CD14-positive monocyte (primary cell): Measurements from ENCODE around the gene KLHDC10. TPM values are rescaled to one million over a fixed set of nuclear protein-coding genes. Genes with fewer than 3 reads are reported as not detected.

ENCODE experiments used
- DNase-seq, 3 donors: peaks; one replicate each; pipeline ENCODE4 v3.0.0-alpha.2; 2011 to 2022
- H2AFZ ChIP-seq: 2 replicates; pipeline ENCODE4 v1.6.0; 2012; ENCODE audit warnings: mild to moderate bottlenecking, low read depth, low read length, inconsistent platforms; ENCODE audit not compliant: insufficient read depth, poor library complexity, severe bottlenecking
- H3K27ac ChIP-seq, 2 donors: 1 replicate in 1 of 2; 2 replicates in 1 of 2; pipeline ENCODE4 v1.5.1; 2012 to 2013; ENCODE audit warnings: low read length in 2 of 2, control low read depth in 1 of 2, inconsistent platforms in 1 of 2, low read depth in 1 of 2, mild to moderate bottlenecking in 1 of 2
- H3K27me3 ChIP-seq, 2 donors: one replicate each; pipeline versions ENCODE4 v1.6.0 to v1.6.1; 2011 to 2013; ENCODE audit warnings: low read length in 2 of 2; ENCODE audit not compliant: control insufficient read depth in 2 of 2, insufficient read depth in 2 of 2
- H3K36me3 ChIP-seq, 2 donors: replicated peaks in 1 of 2; 1 replicate in 1 of 2; 2 replicates in 1 of 2; pipeline versions ENCODE4 v1.5.1 to v1.6.1; 2012 to 2013; ENCODE audit warnings: low read length in 2 of 2, control low read depth in 1 of 2, inconsistent platforms in 1 of 2, mild to moderate bottlenecking in 1 of 2; ENCODE audit not compliant: insufficient read depth in 2 of 2, control insufficient read depth in 1 of 2
- H3K4me1 ChIP-seq, 2 donors: 1 replicate in 1 of 2; 2 replicates in 1 of 2; pipeline versions ENCODE4 v1.5.1 to v1.6.1; 2012 to 2013; ENCODE audit warnings: low read length in 2 of 2, control low read depth in 1 of 2, inconsistent platforms in 1 of 2, mild to moderate bottlenecking in 1 of 2, moderate library complexity in 1 of 2; ENCODE audit not compliant: insufficient read depth in 2 of 2, control insufficient read depth in 1 of 2
- H3K4me2 ChIP-seq: replicated peaks from 2 replicates; pipeline ENCODE3; 2012; ENCODE audit warnings: low read length, moderate library complexity, mild to moderate bottlenecking; ENCODE audit not compliant: poor library complexity, severe bottlenecking; ENCODE audit errors: extremely low read depth
- H3K4me3 ChIP-seq, 3 experiments: fragments of 200-600 bp in 1 of 3; sonication (generic) in 1 of 3; replicated peaks in 1 of 3; 1 replicate in 2 of 3; 2 replicates in 1 of 3; pipeline ENCODE4 v1.5.1; 2011 to 2013; ENCODE audit warnings: low read length in 3 of 3, mild to moderate bottlenecking in 3 of 3, control low read depth in 2 of 3, low read depth in 2 of 3, inconsistent platforms in 1 of 3, moderate library complexity in 1 of 3
- H3K79me2 ChIP-seq: 2 replicates; pipeline ENCODE4 v1.6.0; 2012; ENCODE audit warnings: mild to moderate bottlenecking, control low read depth, inconsistent platforms, low read length, moderate library complexity; ENCODE audit not compliant: insufficient read depth
- H3K9ac ChIP-seq: 2 replicates; pipeline ENCODE4 v1.6.0; 2017; ENCODE audit warnings: low read length, mild to moderate bottlenecking; ENCODE audit not compliant: insufficient read depth, poor library complexity, severe bottlenecking
- H3K9me3 ChIP-seq, 2 donors: replicated peaks in 1 of 2; 1 replicate in 1 of 2; 2 replicates in 1 of 2; pipeline versions ENCODE4 v1.5.1 to v1.6.1; 2012 to 2013; ENCODE audit warnings: low read length in 2 of 2, control low read depth in 1 of 2; ENCODE audit not compliant: control insufficient read depth in 1 of 2, insufficient read depth in 1 of 2
- H4K20me1 ChIP-seq: 2 replicates; pipeline ENCODE4 v1.6.0; 2012; ENCODE audit warnings: mild to moderate bottlenecking, low read length, control low read depth, moderate library complexity; ENCODE audit not compliant: insufficient read depth
- H3K27ac Mint-ChIP-seq, 7 donors: one replicate each; pipeline ENCODE4 v1.8.0; 2020; ENCODE audit warnings: mild to moderate bottlenecking in 7 of 7, mixed read lengths in 7 of 7, moderate library complexity in 6 of 7, inconsistent platforms in 2 of 7
- H3K27me3 Mint-ChIP-seq, 3 donors: one replicate each; pipeline ENCODE4 v1.8.0; 2021 to 2022; ENCODE audit warnings: low read depth in 3 of 3, mild to moderate bottlenecking in 3 of 3, mixed read lengths in 3 of 3, moderate library complexity in 3 of 3, inconsistent platforms in 1 of 3
- H3K36me3 Mint-ChIP-seq, 2 donors: one replicate each; pipeline ENCODE4 v1.8.0; 2020; ENCODE audit warnings: mixed read lengths in 2 of 2, inconsistent platforms in 1 of 2, mild to moderate bottlenecking in 1 of 2
- H3K4me1 Mint-ChIP-seq: one replicate; pipeline ENCODE4 v1.8.0; 2020; ENCODE audit warnings: mild to moderate bottlenecking, mixed read lengths
- H3K4me3 Mint-ChIP-seq, 2 donors: one replicate each; pipeline ENCODE4 v1.8.0; 2020; ENCODE audit warnings: mild to moderate bottlenecking in 2 of 2, mixed read lengths in 2 of 2, moderate library complexity in 1 of 2
- H3K9me3 Mint-ChIP-seq, 7 donors: one replicate each; pipeline ENCODE4 v1.8.0; 2020 to 2022; ENCODE audit warnings: mixed read lengths in 7 of 7, mild to moderate bottlenecking in 6 of 7, moderate library complexity in 6 of 7, inconsistent platforms in 2 of 7
- WGBS: methylation state at CpG from one replicate; pipeline ENCODE4 v1.1.5; 2013; ENCODE audit warnings: missing lambda C conversion rate; ENCODE audit not compliant: insufficient coverage; 5-methylcytosine and 5-hydroxymethylcytosine counted together
- intact Hi-C, 2 donors: fragments of 100-400 bp; cut with micrococcal nuclease; formaldehyde crosslinking; loops; one replicate each; pipeline versions ENCODE4 v1.15.0 to v1.15.1; 2023
- polyA plus RNA-seq, 3 donors: library from polyadenylated mRNA; depleted of rRNA in 1 of 3; unstranded in 2 of 3; stranded (reverse) in 1 of 3; fragments of 300-500 nt in 2 of 3; fragments of >200 nt in 1 of 3; fragmentation: Illumina TruSeq in 2 of 3; gene quantifications; 1 replicate in 2 of 3; 2 replicates in 1 of 3; pipeline ENCODE4 v1.2.3, GENCODE V29; 2012 to 2021
- TF ChIP-seq, protein P1 (sequence below): fragments of 200-600 bp; IDR thresholded peaks from one replicate; pipeline ENCODE4 v1.8.0; 2022; ENCODE audit warnings: antibody characterized with exemption, mild to moderate bottlenecking

Gene KLHDC10
- polyA plus RNA-seq, 3 donors = 1.1 to 13.9 (median 2.9) TPM

DNA sequence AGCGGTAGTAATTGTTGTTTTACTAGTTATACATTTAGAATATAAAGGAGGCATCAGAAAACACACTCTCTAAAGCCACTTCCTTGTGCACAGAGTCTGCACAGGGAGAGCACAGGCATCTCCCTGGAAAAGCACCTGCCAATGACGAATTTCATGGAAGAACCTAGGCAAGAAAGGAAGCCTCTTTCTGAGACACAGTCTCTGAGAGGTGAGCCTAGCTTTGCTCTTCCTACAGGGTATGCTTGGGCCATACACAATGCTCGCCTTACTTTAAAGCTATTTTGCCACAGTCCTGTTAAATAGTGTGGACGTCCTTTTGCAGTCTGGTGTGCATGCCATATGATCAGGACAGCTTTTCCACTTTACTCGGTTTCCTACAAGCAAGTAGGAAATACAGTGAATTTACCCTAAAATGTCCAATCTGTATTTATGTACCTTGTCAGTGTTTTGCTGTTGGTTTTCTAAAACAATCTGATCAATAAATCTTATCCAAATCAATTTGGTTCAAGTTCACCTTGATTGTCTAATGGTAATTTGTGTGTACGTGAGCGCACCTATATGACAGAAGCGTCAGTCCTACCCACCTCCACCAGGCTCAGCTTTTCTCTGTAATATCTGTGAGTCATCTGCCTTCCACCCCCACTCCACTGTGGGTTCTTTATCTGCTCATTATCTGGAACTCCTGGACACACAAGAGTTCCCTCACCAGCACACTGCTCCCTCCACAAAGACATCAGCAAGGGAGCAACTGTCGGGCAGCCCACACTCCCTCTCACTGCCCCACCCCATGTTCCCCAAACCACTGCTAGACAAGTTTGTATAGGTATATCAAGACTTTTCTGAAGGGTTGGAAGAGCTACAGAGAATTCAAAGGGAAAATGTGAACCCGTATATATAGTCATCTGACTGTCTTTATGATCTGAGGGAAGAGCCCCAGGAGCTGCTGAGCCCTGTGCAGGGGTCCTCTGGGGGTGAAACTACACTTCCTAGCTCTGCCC lies 65.2 kb downstream of the KLHDC10 start:
- WGBS = 96% methylated on average over 2 of the region's 10 CpGs
- H2AFZ ChIP-seq = no peak overlapping the region
- Mint-ChIP-seq H3K36me3 (peaks cover 72 to 80% of the 10 kb centered on the region in 2 donors), H3K4me1 (no peaks in the 10 kb centered on the region), H3K27me3 (peaks cover 0 to 4% (median 0%) of the 10 kb centered on the region in 3 donors), H3K4me3 (no peak overlapping the region), H3K27ac (no peak overlapping the region), H3K9me3 (no peaks in the 10 kb centered on the region)
- no peaks in the 10 kb centered on the region for H3K27me3 ChIP-seq
- no peak overlapping the region for H3K27ac ChIP-seq
- TF ChIP-seq, protein P1, sequence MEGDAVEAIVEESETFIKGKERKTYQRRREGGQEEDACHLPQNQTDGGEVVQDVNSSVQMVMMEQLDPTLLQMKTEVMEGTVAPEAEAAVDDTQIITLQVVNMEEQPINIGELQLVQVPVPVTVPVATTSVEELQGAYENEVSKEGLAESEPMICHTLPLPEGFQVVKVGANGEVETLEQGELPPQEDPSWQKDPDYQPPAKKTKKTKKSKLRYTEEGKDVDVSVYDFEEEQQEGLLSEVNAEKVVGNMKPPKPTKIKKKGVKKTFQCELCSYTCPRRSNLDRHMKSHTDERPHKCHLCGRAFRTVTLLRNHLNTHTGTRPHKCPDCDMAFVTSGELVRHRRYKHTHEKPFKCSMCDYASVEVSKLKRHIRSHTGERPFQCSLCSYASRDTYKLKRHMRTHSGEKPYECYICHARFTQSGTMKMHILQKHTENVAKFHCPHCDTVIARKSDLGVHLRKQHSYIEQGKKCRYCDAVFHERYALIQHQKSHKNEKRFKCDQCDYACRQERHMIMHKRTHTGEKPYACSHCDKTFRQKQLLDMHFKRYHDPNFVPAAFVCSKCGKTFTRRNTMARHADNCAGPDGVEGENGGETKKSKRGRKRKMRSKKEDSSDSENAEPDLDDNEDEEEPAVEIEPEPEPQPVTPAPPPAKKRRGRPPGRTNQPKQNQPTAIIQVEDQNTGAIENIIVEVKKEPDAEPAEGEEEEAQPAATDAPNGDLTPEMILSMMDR = no peak
- H3K4me1 ChIP-seq = peaks cover 0 to under 1% of the 10 kb centered on the region in 2 donors
- H3K79me2 ChIP-seq = no peaks in the 10 kb centered on the region
- no peaks in the 10 kb centered on the region for H3K9me3 ChIP-seq
- no peak for DNase-seq
- H4K20me1 ChIP-seq = no peaks in the 10 kb centered on the region
- peaks cover 54 to 74% of the 10 kb centered on the region in 2 donors for H3K36me3 ChIP-seq
- intact Hi-C loops = no loop called here
- no peak overlapping the region for H3K4me3 ChIP-seq
- H3K4me2 ChIP-seq = no peak overlapping the region
- no peak overlapping the region for H3K9ac ChIP-seq

DNA sequence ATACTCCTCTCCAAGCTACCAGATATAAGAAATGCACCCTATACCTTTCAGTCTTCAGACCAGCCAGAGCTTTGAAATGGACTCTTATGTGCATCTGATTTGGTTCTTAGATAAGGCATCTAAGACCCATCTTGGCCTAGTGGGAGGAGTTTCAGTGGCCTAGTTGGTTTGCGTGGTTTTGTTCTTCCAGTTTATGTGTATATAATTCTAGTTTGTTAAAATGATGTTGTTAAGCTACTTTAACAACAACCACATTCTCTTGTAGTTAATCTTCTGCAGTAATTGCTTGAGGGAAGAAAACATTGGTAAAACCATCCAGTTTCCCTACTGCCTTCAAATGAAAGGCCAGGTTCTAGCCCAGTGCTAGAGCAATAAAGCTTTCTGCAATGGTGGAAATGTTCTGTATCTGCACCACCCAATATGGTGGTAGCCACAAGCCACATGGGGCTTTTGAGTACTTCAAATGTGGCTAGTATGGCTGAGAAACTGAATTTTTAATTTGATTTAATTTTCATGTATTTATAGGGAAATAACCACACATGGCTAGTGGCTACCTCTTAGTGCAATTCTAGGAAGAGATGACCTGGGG lies 66.3 kb downstream of the KLHDC10 start:
- intact Hi-C loops = no loop called here
- peaks cover 62 to 69% of the 10 kb centered on the region in 2 donors for H3K36me3 Mint-ChIP-seq
- Histone ChIP-seq H3K4me3 (no peak overlapping the region), H3K4me1 (peaks cover 7% of the 10 kb centered on the region in 2 donors), H3K9me3 (no peaks in the 10 kb centered on the region), H4K20me1 (no peaks in the 10 kb centered on the region), H3K79me2 (no peaks in the 10 kb centered on the region), H2AFZ (no peak overlapping the region), H3K27ac (no peak overlapping the region), H3K9ac (no peak overlapping the region), H3K4me2 (no peak overlapping the region), H3K36me3 (peaks cover 44 to 63% of the 10 kb centered on the region in 2 donors), H3K27me3 (no peaks in the 10 kb centered on the region)
- no peak for DNase-seq
- H3K27me3 Mint-ChIP-seq = peaks cover 0 to 4% (median 2%) of the 10 kb centered on the region in 3 donors
- peaks cover 6% of the 10 kb centered on the region for H3K4me1 Mint-ChIP-seq
- TF ChIP-seq, protein P1 = no peak
- H3K27ac Mint-ChIP-seq = no peak overlapping the region
- no CpG with 5 or more reads among the region's 1 CpG for WGBS
- H3K4me3 Mint-ChIP-seq = no peak overlapping the region
- no peaks in the 10 kb centered on the region for H3K9me3 Mint-ChIP-seq
